HepG2 (cell line): Measurements from ENCODE around the gene CHD9NB. TPM values are rescaled to one million over a fixed set of nuclear protein-coding genes. Genes with fewer than 3 reads are reported as not detected.
A peak's percentile ranks its signal among the peaks of the same experiment; 100 is the strongest.

Source experiments
- BHLHE40 ChIP-seq: IDR thresholded peaks from 2 replicates; pipeline ENCODE4 v1.6.1; 2011; ENCODE audit warnings: low read length, improper control_type of control experiment
- HBP1 ChIP-seq: IDR thresholded peaks from 2 replicates; pipeline ENCODE4 v1.6.1; 2016; ENCODE audit warnings: low read depth, control low read depth
- HNF4G ChIP-seq, 2 experiments: sonication (generic) in 1 of 2; formaldehyde crosslinking in 1 of 2; IDR thresholded peaks; 2 replicates each; pipeline versions ENCODE4 v1.4.0 to v1.6.1; 2011 to 2020; ENCODE audit warnings: borderline replicate concordance in 2 of 2, low read depth in 2 of 2, mild to moderate bottlenecking in 2 of 2, low read length in 1 of 2, missing genetic modification reagents in 1 of 2, moderate library complexity in 1 of 2
- JUND ChIP-seq: sonication (generic); formaldehyde crosslinking; IDR thresholded peaks from 2 replicates; pipeline ENCODE4 v1.8.0; 2022; ENCODE audit warnings: mild to moderate bottlenecking, missing genetic modification reagents
- MIXL1 ChIP-seq: IDR thresholded peaks from 2 replicates; pipeline ENCODE4 v1.6.1; 2016
- NFKB2 ChIP-seq: sonication (generic); formaldehyde crosslinking; IDR thresholded peaks from 2 replicates; pipeline ENCODE4 v1.4.0; 2020; ENCODE audit warnings: missing genetic modification reagents, borderline replicate concordance
- SP5 ChIP-seq: IDR thresholded peaks from 2 replicates; pipeline ENCODE4 v1.6.1; 2016; ENCODE audit warnings: low read depth, borderline replicate concordance
- TARDBP ChIP-seq: sonication (generic); formaldehyde crosslinking; IDR thresholded peaks from 2 replicates; pipeline ENCODE4 v1.8.0; 2022; ENCODE audit warnings: mild to moderate bottlenecking, missing genetic modification reagents
- TP53 ChIP-seq: sonication (generic); formaldehyde crosslinking; conservative IDR thresholded peaks from 2 replicates; pipeline ENCODE4 v1.4.0; 2020; ENCODE audit warnings: missing genetic modification reagents
- U2AF1 ChIP-seq: fragments of 200-400 bp; formaldehyde crosslinking; optimal IDR thresholded peaks from 2 replicates; pipeline ENCODE3; 2017; ENCODE audit warnings: mild to moderate bottlenecking, low read depth, low read length
- ZNF24 ChIP-seq: fragments of 450-650 bp; IDR thresholded peaks from 2 replicates; pipeline ENCODE4 v1.6.1; 2017; ENCODE audit warnings: antibody characterized with exemption, mild to moderate bottlenecking
- ZNF513 ChIP-seq: sonication (generic); formaldehyde crosslinking; conservative IDR thresholded peaks from 2 replicates; pipeline ENCODE4 v1.5.0; 2020; ENCODE audit warnings: missing genetic modification reagents
- ZNF670 ChIP-seq: sonication (generic); formaldehyde crosslinking; IDR thresholded peaks from 2 replicates; pipeline ENCODE4 v1.8.0; 2022; ENCODE audit warnings: mild to moderate bottlenecking, missing genetic modification reagents, borderline replicate concordance
- ZNF800 ChIP-seq: sonication (generic); formaldehyde crosslinking; IDR thresholded peaks from 2 replicates; pipeline ENCODE4 v1.4.0; 2020; ENCODE audit warnings: missing genetic modification reagents
- polyA plus RNA-seq, 8 experiments: library from polyadenylated mRNA; depleted of rRNA in 3 of 8; stranded (reverse) in 7 of 8; unstranded in 1 of 8; fragments of >200 nt; fragmentation: Illumina TruSeq in 4 of 8; extraction: Trizol in 4 of 8; gene quantifications; 2 replicates each; pipeline versions ENCODE4 v1.2.1 to v1.2.3, GENCODE V29; 2011 to 2016; ENCODE audit warnings: low read depth in 4 of 8, missing spikeins in 1 of 8, mixed read lengths in 1 of 8; ENCODE audit not compliant: insufficient read depth in 1 of 8
- total RNA-seq, 5 experiments: library from RNA; depleted of rRNA; stranded (reverse); fragments of >200 nt; fragmentation: Illumina TruSeq; extraction: Trizol; gene quantifications; 2 replicates each; pipeline ENCODE4 v1.2.3, GENCODE V29; 2016; ENCODE audit warnings: low read depth in 1 of 5
- TF ChIP-seq, protein P1 (sequence below): sonication (generic); formaldehyde crosslinking; IDR thresholded peaks from 2 replicates; pipeline ENCODE4 v1.8.1; 2022; ENCODE audit warnings: mild to moderate bottlenecking, missing genetic modification reagents
- TF ChIP-seq, protein P2 (sequence below): IDR thresholded peaks from 2 replicates; pipeline ENCODE4 v1.4.0; 2020; ENCODE audit warnings: mild to moderate bottlenecking, missing genetic modification reagents

CHD9NB gene
- total and polyA plus RNA-seq, 2 of the 13 experiments (the other 11 are each of a cell fraction or from before 2014, with no cell fraction given): 0.17 to 0.18 TPM

DNA sequence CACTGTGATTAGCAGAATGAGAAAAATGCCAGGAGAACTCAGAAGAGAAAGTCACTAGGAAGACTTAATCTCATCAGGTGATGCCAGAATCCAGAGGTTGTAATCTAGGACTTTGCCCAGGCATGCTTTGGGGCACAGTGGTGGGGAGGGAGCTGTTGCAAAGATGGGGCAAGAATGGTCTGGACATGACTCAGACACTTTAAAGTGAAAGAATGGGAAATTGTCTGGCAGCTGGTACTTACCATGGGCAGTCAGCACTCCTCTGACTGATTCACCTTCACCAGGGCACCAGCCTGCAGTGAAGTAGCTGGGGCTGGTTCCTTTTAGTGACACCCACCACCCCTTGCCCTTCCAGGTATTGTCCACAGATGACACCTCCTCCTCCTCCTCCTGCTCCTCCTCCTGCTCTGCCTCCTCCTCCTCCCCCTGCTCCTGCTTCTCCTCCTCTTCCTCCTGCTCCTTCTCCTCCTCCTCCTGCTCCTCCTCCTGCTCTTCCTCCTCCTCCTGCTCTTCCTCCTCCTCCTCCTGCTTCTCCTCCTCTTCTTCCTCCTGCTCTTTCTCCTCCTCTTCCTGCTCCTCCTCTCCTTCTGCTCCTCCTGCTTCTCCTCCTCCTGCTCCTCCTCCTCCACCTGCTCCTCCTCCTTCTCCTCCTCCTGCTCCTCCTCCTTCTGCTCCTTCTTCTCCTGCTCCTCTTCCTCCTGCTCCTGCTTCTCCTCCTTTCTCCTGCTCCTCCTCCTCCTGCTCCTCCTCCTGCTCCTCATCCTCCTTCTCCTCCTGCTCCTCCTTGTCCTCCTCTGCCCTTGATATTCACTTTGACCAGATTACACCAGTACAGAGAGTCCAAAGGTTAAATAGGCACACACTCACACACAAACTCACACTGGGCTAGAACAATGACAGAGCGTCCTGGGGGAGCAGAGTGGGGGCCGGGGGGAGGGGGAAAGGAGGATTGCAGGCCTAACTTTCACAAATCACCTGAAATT, at the start of gene CHD9NB (continued):
- no peak for TF ChIP-seq ZNF800 (CRISPR knock-in tag)
- TF ChIP-seq NFKB2 (CRISPR knock-in tag): no peak
- peak; percentile 69 for TF ChIP-seq BHLHE40
- peak; percentile 40; the same call in 1 of the 2 replicates for TF ChIP-seq JUND (CRISPR knock-in tag)
- TF ChIP-seq, protein P1, sequence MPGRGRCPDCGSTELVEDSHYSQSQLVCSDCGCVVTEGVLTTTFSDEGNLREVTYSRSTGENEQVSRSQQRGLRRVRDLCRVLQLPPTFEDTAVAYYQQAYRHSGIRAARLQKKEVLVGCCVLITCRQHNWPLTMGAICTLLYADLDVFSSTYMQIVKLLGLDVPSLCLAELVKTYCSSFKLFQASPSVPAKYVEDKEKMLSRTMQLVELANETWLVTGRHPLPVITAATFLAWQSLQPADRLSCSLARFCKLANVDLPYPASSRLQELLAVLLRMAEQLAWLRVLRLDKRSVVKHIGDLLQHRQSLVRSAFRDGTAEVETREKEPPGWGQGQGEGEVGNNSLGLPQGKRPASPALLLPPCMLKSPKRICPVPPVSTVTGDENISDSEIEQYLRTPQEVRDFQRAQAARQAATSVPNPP (CRISPR knock-in tag): no peak
- TF ChIP-seq U2AF1: no peak
- no peak for TF ChIP-seq ZNF670 (CRISPR knock-in tag)
- no peak for TF ChIP-seq SP5 (CRISPR knock-in tag)
- peak; percentile 94 for TF ChIP-seq TP53 (CRISPR knock-in tag)
- peak; percentile 52; the same call in 1 of the 2 replicates for TF ChIP-seq MIXL1
- TF ChIP-seq, protein P2, sequence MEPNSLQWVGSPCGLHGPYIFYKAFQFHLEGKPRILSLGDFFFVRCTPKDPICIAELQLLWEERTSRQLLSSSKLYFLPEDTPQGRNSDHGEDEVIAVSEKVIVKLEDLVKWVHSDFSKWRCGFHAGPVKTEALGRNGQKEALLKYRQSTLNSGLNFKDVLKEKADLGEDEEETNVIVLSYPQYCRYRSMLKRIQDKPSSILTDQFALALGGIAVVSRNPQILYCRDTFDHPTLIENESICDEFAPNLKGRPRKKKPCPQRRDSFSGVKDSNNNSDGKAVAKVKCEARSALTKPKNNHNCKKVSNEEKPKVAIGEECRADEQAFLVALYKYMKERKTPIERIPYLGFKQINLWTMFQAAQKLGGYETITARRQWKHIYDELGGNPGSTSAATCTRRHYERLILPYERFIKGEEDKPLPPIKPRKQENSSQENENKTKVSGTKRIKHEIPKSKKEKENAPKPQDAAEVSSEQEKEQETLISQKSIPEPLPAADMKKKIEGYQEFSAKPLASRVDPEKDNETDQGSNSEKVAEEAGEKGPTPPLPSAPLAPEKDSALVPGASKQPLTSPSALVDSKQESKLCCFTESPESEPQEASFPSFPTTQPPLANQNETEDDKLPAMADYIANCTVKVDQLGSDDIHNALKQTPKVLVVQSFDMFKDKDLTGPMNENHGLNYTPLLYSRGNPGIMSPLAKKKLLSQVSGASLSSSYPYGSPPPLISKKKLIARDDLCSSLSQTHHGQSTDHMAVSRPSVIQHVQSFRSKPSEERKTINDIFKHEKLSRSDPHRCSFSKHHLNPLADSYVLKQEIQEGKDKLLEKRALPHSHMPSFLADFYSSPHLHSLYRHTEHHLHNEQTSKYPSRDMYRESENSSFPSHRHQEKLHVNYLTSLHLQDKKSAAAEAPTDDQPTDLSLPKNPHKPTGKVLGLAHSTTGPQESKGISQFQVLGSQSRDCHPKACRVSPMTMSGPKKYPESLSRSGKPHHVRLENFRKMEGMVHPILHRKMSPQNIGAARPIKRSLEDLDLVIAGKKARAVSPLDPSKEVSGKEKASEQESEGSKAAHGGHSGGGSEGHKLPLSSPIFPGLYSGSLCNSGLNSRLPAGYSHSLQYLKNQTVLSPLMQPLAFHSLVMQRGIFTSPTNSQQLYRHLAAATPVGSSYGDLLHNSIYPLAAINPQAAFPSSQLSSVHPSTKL: peak; percentile 77
- peak; percentile 44; the same call in 1 of the 2 replicates for TF ChIP-seq HBP1 (CRISPR knock-in tag)
- 0 out of 2 replicates have a peak, but pooled peaks have one; percentile 15 for TF ChIP-seq ZNF24
- 0 out of 2 replicates have a peak, but pooled peaks have one; percentile 38 for TF ChIP-seq TARDBP (CRISPR knock-in tag)
- TF ChIP-seq HNF4G (IDR thresholded peaks at IDR 0.05; ENCODE audit: borderline replicate concordance, low read depth, low read length): peak; percentile 79
- no peak for TF ChIP-seq HNF4G (CRISPR knock-in tag; IDR thresholded peaks at IDR 0.05; ENCODE audit: borderline replicate concordance, low read depth)
- TF ChIP-seq ZNF513 (CRISPR knock-in tag): no peak
